ENCODE data around the gene NHLH1.
"Not testable (repeated sequence)": the region's sequence is repeated elsewhere in the genome, so short reads cannot be mapped to it uniquely, and the experiment has no call there.

NHLH1 gene

DNA sequence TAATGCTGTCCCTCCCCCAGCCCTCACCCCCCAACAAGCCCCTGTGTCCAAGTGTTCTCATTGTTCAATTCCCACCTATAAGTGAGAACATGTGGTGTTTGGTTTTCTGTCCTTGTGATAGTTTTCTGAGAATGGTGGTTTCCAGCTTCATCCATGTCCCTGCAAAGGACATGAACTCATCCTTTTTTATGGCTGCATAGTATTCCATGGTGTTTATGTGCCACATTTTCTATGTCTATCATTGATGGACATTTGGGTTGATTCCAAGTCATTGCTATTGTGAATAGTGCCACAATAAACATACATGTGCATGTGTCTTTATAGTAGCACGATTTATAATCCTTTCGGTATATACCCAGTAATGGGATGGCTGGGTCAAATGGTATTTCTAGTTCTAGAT, 17.9 kb downstream of the NHLH1 start:
- not testable (repeated sequence) for DNase-seq

GRCh38 chr1:160388406-160388805, 21.5 kb downstream of the NHLH1 start:
- DNase-seq: not testable (repeated sequence)

DNA sequence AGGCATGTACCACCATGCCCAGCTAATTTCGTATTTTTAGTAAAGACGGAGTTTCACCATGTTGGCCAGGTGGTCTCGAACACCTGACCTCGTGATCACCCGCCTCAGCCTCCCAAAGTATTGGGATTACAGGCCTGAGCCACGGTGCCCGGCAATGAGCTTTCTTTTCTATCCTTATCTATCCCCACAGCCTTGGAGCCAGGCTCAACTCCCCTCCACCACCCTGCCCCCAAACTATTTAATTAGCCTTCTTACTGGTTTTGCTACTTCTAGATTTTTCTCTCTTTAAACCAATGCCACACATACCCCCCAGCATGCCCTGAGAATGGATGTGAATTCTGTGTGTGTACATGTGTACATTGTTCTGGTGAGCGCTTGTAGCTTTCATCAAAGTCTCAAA, 27.8 kb downstream of the NHLH1 start:
- DNase-seq: no peak

GRCh38 chr1:160397651-160398050, 30.8 kb downstream of the NHLH1 start:
- no peak for DNase-seq

DNA sequence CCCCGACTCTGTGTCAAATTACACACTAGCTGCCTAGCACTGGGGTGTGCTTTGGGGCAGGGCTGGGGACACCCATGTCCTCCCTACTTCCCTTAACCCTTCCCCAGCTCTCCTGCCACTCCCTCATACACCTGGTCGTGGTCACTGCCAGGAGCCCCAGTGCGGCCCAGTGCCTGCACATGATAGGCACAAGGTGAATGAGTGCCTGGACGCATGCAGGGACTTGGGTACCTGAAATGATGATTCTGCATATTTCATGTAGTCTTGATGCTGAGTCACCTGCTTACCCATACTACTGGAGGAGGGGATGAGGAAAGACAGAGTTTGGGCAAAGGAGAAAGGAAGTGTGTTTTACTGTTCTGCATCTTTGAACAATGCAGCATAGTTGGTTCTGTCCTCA, 32.0 kb downstream of the NHLH1 start:
- no peak for DNase-seq

DNA sequence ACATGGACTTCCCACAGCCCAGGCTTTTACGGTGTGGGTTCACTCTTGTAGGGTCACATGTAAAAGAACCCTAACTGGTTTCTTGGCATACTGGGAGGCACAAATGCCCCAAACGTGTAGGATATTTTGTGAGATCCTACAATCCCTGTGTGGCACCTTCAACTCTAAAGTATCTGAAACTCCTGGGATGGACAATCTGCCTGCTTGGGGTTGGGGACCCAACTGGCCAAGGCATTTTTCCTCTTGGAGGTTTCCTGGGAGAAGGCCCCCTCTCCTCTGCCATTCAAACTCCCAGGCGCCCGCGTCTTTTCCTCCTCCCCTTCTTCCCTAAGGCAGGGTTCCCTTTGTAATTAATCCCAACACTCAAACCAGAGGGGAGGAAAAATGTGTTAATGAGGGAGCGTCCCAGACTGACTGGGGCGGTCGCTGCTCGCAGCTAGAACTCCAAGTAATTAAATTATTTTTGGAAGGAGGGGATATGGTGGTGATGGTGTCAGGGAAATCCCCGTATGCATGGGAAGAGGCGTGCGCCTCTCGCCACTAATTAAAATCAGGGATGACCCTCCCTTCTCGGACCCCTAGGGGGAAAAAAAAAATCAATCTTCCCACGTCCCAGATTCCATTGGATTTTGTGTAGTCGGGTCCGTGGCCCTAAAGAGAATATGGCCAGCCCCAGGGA, 32.8 kb downstream of the NHLH1 start:
- DNase-seq: peak; percentile 70

- DNase-seq: peak; percentile 87
Observed at GRCh38 chr1:160400223-160400645, 33.4 kb downstream of the NHLH1 start, which contains the start of gene VANGL2. Gene VANGL2, plus strand, starts transcription at chr1:160400564. Its CDS starts 15,274 bp downstream, at chr1:160415838.

DNA sequence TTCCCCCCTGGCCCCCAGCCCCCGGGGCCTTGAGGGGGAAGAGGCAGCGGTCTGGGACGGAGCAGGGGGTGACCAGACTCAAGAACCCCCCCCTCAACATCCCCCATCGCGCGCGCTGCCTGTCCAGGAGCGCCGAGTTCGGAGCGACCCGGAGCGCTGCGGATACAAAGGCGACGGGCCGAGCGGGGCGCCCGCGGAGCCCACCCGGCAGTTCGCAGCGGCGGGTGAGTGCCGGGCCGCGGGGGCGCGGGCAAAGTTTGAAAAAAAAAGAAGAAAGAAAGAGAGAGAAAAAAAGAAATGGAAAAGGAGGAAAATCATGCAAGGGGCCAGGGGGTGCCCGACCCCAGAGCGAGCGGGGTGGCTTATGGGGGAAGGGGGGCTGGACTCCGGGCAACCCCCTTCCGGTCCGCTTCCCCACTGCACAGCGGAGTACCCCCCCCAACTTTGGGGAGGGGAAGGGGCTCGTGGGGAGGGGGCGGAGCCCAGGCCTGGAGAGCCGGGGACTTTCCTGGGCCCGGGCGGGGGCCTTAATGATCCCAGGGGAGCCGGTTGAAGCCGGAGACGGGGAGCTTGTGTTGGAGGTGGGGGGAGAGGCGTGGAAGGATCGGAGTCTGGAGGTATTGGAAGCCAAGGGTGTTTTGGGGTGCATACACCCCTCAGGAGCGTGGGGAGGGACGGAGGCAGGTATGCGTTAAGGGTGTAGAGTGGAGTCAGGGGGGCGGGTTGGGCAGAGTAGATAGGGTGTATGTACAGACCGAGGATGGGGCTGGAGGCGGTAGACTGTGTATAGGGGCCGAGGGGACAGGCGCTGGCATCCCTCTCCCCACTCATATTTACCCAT, 34.0 kb downstream of the NHLH1 start:
- DNase-seq: peak; percentile 70

GRCh38 chr1:160401487-160401805, 34.6 kb downstream of the NHLH1 start:
- DNase-seq: peak; percentile 53

DNA sequence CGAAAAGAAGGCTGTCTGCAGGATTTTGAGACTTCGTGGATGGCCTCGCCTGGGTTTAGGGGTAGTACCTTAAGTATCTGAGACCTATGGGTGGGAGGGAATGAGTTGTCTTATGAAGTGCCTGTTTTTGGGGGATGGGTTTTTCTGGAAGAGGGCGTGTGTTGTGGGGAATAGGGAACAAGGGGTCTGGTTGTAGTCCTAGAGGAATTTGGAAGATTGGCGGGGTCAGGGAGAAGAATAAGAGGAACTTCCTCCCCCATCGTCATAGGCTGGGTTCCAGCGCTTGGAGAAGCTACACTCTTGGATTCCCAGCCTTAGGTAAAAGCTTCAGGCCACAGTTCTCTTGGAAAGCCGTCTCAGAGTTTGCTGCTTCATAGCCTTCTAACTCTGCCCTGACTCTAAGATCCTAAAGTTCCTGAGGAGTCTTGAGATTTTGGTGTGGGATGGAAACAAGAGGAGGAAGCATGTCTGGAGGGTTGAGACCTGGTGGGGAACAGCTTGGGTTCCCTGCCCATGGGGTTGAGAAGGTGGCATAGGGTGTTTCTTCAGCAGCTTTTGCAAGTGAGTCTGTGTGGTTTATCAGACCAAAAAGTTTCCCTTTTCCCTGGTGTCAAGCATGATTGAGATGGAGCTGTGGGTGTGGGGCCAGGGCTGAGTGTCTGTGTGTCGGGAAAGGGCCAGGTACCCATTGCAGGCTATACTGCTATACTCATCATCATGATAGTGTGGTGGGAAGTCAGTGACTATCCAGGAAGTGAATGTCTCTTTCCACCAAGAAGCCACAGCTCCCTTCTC, 35.3 kb downstream of the NHLH1 start:
- no peak for DNase-seq

- no peak for DNase-seq
Observed at GRCh38 chr1:160403244-160403643, 36.4 kb downstream of the NHLH1 start.

DNA sequence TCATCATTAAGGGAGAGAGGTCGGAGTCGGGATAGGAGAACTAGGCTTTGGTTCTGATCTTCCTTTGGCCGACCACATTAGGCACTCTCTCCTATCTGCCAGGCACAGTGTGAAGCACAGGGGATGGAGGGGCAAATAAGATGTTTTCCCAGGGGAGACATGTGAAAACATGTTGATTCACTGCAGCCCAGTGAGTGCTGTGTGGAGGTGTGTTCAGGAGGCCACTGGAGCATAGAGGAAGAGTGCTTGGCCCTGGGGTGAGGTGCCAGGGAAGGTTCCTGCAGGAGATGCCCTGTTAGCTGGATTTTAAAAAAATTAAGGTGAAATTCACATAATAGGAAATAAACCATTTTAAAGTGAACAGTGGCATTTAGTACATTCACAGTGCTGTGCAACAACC, 37.2 kb downstream of the NHLH1 start:
- DNase-seq: no peak

DNA sequence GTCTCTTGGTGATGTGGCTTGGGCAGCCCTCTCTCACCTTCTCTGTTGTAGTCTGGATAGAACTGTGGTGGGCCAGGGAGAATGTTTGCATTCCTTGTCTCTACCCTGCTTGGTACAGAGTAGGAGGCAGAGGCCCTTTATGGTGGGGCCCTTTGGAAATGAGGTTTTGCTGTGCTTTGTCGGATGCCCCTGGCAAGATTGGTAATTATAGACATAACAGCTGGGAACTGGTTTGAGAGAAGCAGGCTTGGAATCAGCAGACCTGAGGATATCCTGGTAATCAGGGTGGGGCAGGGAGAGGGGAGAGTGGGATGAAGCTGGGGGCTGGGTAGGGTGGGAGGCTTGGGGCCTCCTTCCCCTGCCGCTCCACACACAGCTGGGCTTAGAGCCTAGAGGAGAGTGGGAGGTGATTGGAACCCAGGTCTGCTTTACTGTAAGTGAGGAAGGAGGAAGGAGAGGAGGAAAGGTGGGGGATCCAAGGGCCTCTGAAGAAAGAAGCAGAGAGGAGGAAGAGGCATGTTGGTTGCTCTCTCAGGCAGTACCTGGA, 38.5 kb downstream of the NHLH1 start:
- DNase-seq: no peak

DNA sequence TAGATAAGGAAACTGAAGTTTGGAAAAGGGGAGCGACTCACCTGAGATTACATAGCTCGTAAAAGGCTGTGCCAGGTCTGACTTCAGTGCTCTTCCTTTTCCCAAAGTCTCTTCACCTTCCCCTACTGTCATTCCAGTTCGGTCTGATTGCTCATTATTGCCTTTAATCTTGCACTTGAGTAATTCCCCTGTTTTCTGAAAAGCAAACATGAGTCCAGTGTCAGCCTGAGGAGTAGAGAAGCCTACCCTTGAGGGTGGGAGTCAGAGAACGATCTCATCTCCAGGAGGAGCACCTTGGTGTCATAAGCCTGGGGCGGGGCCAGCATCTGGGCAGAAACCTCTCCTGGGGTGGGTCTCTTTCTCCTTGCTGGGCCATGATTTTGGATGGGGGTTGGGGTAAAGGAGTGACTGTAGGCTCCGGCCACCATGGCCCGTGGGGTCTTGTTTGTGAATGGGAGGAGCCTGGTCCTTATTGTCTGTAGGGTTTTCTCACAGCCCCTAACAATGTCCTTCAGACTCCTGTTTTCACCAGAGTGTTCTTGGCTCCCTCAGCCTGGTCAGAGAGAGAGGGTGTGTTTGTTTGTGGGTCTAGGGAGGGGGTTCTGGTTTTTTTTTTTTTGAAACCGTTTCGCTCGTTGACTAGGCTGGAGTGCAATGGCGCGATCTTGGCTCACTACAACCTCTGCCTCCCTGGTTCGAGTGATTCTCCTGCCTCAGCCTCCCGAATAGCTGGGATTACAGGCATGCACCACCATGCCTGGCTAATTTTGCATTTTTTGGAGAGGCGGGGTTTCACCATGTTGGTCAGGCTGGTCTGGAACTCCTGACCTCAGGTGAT, 39.5 kb downstream of the NHLH1 start:
- DNase-seq: no peak

DNA sequence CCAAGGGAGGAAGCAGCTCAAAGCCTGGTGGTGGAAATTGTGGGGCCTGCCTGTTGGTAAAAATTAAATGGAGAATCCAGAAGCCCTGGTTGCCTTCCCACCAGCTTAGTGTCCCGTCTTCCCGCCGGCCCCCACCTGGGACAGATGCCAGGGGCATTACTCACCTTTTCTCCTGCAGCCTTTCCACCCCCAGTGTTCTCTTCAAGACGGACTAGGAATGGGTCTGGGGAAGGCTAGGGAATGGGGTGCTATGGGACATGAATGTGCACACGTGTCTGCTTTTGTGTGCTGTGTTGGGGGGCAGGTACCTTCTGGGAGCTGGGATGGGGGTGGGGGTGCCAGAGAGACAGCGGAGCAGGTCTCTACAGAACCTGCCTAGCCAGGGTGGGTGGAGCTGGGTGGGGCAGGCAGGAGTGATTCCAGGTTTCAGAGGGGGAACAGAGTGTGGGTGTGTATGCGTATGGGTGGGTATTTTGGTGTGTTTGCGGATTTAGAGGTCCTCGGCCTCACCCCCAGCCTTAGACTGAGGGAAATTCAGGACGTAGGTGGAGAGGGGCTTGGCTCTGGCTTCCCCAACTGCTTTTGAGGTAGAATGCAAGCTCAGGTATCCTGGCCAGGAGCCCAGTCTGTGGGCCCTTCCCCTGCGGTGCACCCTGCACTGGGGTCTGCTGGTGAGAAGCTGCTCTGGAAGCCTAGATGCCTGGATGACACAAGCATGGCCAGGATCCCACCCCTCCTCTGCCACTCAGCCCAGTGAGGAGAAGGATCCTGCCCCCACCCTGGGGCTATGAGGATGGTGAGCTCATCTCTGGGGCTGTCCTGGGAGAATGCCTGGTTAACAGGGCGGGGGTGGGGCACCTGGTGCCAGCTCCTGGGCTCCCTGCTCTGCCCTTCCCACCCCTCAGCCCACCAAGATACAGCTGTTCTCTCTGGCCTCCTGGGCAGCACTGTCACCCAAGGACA, 41.2 kb downstream of the NHLH1 start:
- DNase-seq: no peak

DNA sequence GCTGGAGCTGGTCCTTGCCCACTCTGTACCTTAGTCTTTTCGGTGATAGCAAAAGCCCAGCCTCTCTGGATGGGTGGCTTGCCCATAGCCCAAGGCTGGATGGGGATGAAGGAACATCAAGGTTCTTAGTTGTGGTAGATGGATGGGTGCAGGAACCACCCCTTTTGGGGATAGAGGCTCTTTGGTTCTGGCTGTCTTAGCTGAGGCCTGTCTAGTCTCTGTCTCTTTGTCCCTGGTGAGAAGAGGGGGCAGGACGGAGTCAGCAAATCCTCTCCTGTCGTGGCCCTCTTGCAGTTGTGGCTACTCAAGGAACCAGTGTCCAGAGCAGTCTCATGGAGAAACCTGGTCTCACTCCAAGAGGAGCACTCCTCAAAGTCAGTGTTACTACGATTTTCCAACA, 42.0 kb downstream of the NHLH1 start:
- DNase-seq: no peak

DNA sequence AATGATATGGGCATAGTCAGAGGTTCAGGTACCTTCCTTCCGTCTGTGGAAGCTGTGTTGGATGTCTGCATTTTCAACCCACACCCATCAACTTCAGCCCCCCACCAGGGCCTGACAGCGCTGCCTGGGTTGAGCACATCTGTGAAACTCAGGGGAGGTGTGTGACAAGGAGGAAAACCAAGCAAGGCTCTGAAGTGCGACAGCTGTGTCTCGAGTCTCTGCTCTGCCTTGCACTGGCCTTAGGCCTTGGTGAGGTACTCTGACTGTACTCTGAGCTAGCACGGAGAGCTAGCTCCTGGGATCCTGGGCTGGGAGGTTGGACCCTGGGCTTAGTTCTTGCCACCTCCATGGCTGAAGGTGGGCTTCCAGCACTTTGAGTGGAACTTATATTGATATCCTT, 42.6 kb downstream of the NHLH1 start:
- DNase-seq: no peak

DNA sequence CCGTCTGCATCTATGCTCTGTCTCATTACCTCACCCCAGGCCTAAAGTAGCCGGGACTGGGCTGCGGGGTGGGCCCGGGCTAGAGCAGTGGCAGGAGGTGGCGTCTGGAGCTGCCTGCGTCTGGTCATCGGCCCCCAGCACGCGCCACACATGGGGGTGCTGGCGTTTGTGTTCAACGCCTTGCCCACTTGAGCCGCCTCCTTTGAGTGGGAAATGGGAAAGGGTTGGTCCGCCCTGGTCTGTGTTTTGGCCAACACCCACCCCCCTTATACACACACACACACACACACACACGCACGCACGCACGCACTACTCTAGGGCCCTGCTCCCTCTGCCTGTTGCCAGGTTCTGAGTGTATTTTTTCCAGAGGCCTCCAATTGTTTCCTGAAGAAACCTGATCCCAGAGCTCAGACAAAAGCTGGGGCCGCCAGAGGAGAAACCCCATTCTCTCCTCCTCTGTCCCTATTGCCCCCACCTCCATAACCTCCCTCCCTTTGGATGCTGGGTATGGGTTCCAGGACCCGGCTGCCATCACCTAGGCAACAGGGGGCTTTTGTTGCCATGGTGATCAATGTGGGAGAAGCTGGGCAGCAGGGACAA, 43.6 kb downstream of the NHLH1 start:
- DNase-seq: peak; percentile 65

- DNase-seq: no peak
Observed at GRCh38 chr1:160411271-160412027, 44.6 kb downstream of the NHLH1 start.

DNA sequence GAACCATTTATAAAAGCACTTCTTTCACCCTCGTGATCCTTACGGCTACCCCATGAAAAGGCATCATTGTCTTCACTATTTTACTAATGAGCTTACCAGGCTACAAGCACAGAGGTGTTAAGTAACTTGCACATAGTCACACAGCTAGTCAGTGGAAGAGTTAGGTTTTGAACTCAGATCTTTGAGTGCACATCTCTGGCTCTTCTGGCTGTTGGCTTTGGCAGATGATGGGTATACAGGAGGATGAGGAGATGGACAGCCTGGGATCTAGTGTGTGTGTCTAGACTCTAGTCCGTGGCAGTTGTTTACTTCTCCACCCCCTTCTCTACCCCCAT, 45.1 kb downstream of the NHLH1 start:
- DNase-seq: no peak

Measured in NCI-H69 (cell line).